HepG2 (cell line): ENCODE data around the gene ELL. TPM values are rescaled to one million over a fixed set of nuclear protein-coding genes. Genes with fewer than 3 reads are reported as not detected.

Experiments used
- ERF ChIP-seq: IDR thresholded peaks from 2 replicates; pipeline ENCODE4 v1.6.1; 2018; ENCODE audit warnings: missing biosample characterization, missing genetic modification reagents
- GABPB1 ChIP-seq: IDR thresholded peaks from 2 replicates; pipeline ENCODE4 v1.6.1; 2016; ENCODE audit warnings: mild to moderate bottlenecking, missing genetic modification reagents, moderate library complexity, missing compliant biosample characterization
- NCOA1 ChIP-seq: sonication (generic); formaldehyde crosslinking; IDR thresholded peaks from 2 replicates; pipeline ENCODE4 v1.9.0; 2021; ENCODE audit warnings: missing genetic modification reagents
- NCOA5 ChIP-seq: sonication (generic); formaldehyde crosslinking; IDR thresholded peaks from 2 replicates; pipeline ENCODE4 v1.4.0; 2020; ENCODE audit warnings: missing genetic modification reagents
- ZFP36L1 ChIP-seq: sonication (generic); formaldehyde crosslinking; IDR thresholded peaks from 2 replicates; pipeline ENCODE4 v1.8.0; 2022; ENCODE audit warnings: mild to moderate bottlenecking, missing genetic modification reagents, moderate library complexity
- ZNF691 ChIP-seq: sonication (generic); formaldehyde crosslinking; IDR thresholded peaks from 2 replicates; pipeline ENCODE4 v1.4.0; 2020; ENCODE audit warnings: missing genetic modification reagents, low read depth, mild to moderate bottlenecking, borderline replicate concordance
- ZNF841 ChIP-seq: sonication (generic); formaldehyde crosslinking; IDR thresholded peaks from 2 replicates; pipeline ENCODE4 v1.8.1; 2023; ENCODE audit warnings: missing genetic modification reagents, borderline replicate concordance
- polyA plus RNA-seq, 8 experiments: library from polyadenylated mRNA; depleted of rRNA in 3 of 8; stranded (reverse) in 7 of 8; unstranded in 1 of 8; fragments of >200 nt; fragmentation: Illumina TruSeq in 4 of 8; extraction: Trizol in 4 of 8; gene quantifications; 2 replicates each; pipeline versions ENCODE4 v1.2.1 to v1.2.3, GENCODE V29; 2011 to 2016; ENCODE audit warnings: low read depth in 4 of 8, missing spikeins in 1 of 8, mixed read lengths in 1 of 8; ENCODE audit not compliant: insufficient read depth in 1 of 8
- total RNA-seq, 5 experiments: library from RNA; depleted of rRNA; stranded (reverse); fragments of >200 nt; fragmentation: Illumina TruSeq; extraction: Trizol; gene quantifications; 2 replicates each; pipeline ENCODE4 v1.2.3, GENCODE V29; 2016; ENCODE audit warnings: low read depth in 1 of 5
- TF ChIP-seq, protein P1 (sequence below): sonication (generic); IDR thresholded peaks from 2 replicates; pipeline ENCODE4 v1.6.1; 2016; ENCODE audit warnings: low read depth, borderline replicate concordance
- TF ChIP-seq, protein P2 (sequence below): sonication (generic); formaldehyde crosslinking; IDR thresholded peaks from 2 replicates; pipeline ENCODE4 v1.5.0; 2020; ENCODE audit warnings: missing genetic modification reagents
- TF ChIP-seq, protein P3 (sequence below): sonication (generic); formaldehyde crosslinking; IDR thresholded peaks from 2 replicates; pipeline ENCODE4 v1.9.0; 2021; ENCODE audit warnings: missing genetic modification reagents, borderline replicate concordance
- TF ChIP-seq, protein P4 (sequence below): sonication (generic); formaldehyde crosslinking; IDR thresholded peaks from 2 replicates; pipeline ENCODE4 v1.8.0; 2022; ENCODE audit warnings: low read depth, missing genetic modification reagents
- TF ChIP-seq, protein P5 (sequence below): IDR thresholded peaks from 2 replicates; pipeline ENCODE4 v1.6.1; 2016

The ELL gene
- total and polyA plus RNA-seq, 2 of the 13 experiments (the other 11 are each of a cell fraction or from before 2014, with no cell fraction given): 3.7 to 5.4 TPM

DNA sequence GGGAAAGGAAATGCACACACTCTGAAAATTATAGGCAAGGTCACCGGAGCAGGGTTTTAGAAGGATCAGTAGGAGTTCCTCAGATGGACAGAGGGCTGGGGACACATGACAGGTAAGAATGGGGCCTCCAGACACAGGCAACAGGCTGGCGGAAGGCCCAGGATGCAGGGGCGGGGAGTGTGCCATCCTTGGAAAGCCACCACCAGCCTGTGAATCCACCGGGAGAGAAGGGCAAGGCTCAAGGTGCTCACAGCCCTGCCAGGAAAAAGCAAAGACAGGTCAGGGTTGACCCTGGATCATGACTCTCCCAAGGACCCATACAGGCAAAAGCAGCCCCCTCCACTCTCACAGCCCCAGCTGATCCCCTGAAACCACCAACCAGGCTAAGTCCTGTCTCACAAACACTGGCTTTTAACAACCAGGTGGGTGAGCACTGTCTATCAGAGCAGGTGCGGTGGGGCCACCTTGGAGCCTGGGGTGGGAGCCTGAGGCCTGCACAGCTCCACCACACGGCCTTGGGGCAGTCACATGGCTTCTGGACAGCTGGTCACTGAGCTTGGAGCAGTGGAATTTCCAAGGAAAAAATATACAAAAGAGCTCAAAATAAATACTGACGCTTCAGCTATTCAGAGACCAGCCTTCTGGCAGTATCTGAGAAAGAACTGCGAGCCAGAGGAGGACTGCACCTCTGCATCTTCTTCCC is 48.7 kb downstream of the ELL start (continued):
- TF ChIP-seq, protein P1, sequence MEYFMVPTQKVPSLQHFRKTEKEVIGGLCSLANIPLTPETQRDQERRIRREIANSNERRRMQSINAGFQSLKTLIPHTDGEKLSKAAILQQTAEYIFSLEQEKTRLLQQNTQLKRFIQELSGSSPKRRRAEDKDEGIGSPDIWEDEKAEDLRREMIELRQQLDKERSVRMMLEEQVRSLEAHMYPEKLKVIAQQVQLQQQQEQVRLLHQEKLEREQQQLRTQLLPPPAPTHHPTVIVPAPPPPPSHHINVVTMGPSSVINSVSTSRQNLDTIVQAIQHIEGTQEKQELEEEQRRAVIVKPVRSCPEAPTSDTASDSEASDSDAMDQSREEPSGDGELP: peak; percentile 56; the same call in 1 of the 2 replicates
- TF ChIP-seq NCOA1 (CRISPR knock-in tag): no peak
- no peak for TF ChIP-seq ZFP36L1 (CRISPR knock-in tag)
- TF ChIP-seq, protein P2, sequence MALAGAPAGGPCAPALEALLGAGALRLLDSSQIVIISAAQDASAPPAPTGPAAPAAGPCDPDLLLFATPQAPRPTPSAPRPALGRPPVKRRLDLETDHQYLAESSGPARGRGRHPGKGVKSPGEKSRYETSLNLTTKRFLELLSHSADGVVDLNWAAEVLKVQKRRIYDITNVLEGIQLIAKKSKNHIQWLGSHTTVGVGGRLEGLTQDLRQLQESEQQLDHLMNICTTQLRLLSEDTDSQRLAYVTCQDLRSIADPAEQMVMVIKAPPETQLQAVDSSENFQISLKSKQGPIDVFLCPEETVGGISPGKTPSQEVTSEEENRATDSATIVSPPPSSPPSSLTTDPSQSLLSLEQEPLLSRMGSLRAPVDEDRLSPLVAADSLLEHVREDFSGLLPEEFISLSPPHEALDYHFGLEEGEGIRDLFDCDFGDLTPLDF (CRISPR knock-in tag): no peak
- TF ChIP-seq ZNF691: peak; percentile 50; the same call in 1 of the 2 replicates
- no peak for TF ChIP-seq ERF (CRISPR knock-in tag)
- TF ChIP-seq, protein P3, sequence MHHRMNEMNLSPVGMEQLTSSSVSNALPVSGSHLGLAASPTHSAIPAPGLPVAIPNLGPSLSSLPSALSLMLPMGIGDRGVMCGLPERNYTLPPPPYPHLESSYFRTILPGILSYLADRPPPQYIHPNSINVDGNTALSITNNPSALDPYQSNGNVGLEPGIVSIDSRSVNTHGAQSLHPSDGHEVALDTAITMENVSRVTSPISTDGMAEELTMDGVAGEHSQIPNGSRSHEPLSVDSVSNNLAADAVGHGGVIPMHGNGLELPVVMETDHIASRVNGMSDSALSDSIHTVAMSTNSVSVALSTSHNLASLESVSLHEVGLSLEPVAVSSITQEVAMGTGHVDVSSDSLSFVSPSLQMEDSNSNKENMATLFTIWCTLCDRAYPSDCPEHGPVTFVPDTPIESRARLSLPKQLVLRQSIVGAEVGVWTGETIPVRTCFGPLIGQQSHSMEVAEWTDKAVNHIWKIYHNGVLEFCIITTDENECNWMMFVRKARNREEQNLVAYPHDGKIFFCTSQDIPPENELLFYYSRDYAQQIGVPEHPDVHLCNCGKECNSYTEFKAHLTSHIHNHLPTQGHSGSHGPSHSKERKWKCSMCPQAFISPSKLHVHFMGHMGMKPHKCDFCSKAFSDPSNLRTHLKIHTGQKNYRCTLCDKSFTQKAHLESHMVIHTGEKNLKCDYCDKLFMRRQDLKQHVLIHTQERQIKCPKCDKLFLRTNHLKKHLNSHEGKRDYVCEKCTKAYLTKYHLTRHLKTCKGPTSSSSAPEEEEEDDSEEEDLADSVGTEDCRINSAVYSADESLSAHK (CRISPR knock-in tag): no peak
- no peak for TF ChIP-seq GABPB1
- no peak for TF ChIP-seq NCOA5 (CRISPR knock-in tag)
- TF ChIP-seq, protein P4, sequence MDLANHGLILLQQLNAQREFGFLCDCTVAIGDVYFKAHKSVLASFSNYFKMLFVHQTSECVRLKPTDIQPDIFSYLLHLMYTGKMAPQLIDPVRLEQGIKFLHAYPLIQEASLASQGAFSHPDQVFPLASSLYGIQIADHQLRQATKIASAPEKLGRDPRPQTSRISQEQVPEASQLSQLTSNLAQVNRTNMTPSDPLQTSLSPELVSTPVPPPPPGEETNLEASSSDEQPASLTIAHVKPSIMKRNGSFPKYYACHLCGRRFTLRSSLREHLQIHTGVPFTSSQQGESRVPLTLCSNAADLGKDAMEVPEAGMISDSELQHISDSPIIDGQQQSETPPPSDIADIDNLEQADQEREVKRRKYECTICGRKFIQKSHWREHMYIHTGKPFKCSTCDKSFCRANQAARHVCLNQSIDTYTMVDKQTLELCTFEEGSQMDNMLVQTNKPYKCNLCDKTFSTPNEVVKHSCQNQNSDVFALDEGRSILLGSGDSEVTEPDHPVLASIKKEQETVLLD (CRISPR knock-in tag): no peak
- TF ChIP-seq, protein P5, sequence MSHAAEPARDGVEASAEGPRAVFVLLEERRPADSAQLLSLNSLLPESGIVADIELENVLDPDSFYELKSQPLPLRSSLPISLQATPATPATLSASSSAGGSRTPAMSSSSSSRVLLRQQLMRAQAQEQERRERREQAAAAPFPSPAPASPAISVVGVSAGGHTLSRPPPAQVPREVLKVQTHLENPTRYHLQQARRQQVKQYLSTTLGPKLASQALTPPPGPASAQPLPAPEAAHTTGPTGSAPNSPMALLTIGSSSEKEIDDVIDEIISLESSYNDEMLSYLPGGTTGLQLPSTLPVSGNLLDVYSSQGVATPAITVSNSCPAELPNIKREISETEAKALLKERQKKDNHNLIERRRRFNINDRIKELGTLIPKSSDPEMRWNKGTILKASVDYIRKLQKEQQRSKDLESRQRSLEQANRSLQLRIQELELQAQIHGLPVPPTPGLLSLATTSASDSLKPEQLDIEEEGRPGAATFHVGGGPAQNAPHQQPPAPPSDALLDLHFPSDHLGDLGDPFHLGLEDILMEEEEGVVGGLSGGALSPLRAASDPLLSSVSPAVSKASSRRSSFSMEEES: 0 out of 2 replicates have a peak, but pooled peaks have one; percentile 19
- TF ChIP-seq ZNF841 (CRISPR knock-in tag): no peak
- TF ChIP-seq, all 625 proteins: peak for 7
